OCI-LY1 (cell line): ENCODE measurements around the gene NEURL1.
A peak's percentile ranks its signal among the peaks of the same experiment; 100 is the strongest.
"Not testable (repeated sequence)": the region's sequence is repeated elsewhere in the genome, so short reads cannot be mapped to it uniquely, and the experiment has no call there.

Experiments used
- H2AFZ ChIP-seq: fragments of 200-600 bp; sonication (generic), shearing (Covaris generic); 2 replicates; pipeline ENCODE4 v1.6.0; 2014; ENCODE audit warnings: antibody characterized with exemption, mild to moderate bottlenecking, low read length
- H3F3A ChIP-seq: fragments of 200-600 bp; sonication (generic), shearing (Covaris generic); 2 replicates; pipeline ENCODE4 v1.6.0; 2014; ENCODE audit warnings: mild to moderate bottlenecking, antibody characterized with exemption, low read length, moderate library complexity; ENCODE audit not compliant: insufficient read depth
- H3K27ac ChIP-seq: fragments of 200-600 bp; sonication (generic); 2 replicates; pipeline ENCODE4 v1.5.1; 2014; ENCODE audit warnings: low read length, mixed run types, mild to moderate bottlenecking, low read depth; ENCODE audit not compliant: poor library complexity, severe bottlenecking
- H3K27me3 ChIP-seq: fragments of 200-600 bp; sonication (generic); 2 replicates; pipeline ENCODE4 v1.6.0; 2014; ENCODE audit warnings: antibody characterized with exemption, mild to moderate bottlenecking, low read length, moderate library complexity; ENCODE audit not compliant: insufficient read depth
- H3K36me3 ChIP-seq: fragments of 200-600 bp; sonication (generic); 2 replicates; pipeline ENCODE4 v1.6.1; 2014; ENCODE audit warnings: mild to moderate bottlenecking, antibody characterized with exemption, low read length, moderate library complexity, mixed read lengths; ENCODE audit not compliant: insufficient read depth
- H3K4me1 ChIP-seq: fragments of 200-600 bp; sonication (generic); 2 replicates; pipeline ENCODE4 v1.5.1; 2014; ENCODE audit warnings: mild to moderate bottlenecking, low read length, moderate library complexity; ENCODE audit not compliant: insufficient read depth, severe bottlenecking
- H3K4me2 ChIP-seq: fragments of 200-600 bp; sonication (generic), shearing (Covaris generic); 2 replicates; pipeline ENCODE4 v1.6.1; 2014; ENCODE audit warnings: low read length
- H3K4me3 ChIP-seq: fragments of 200-600 bp; sonication (generic); 2 replicates; pipeline ENCODE4 v1.5.1; 2014; ENCODE audit warnings: low read length, low read depth, mild to moderate bottlenecking, mixed read lengths; ENCODE audit not compliant: poor library complexity, severe bottlenecking
- H3K79me2 ChIP-seq: fragments of 200-600 bp; shearing (Covaris generic); 2 replicates; pipeline ENCODE4 v1.6.1; 2016; ENCODE audit warnings: mixed run types, low read length, mixed read lengths; ENCODE audit not compliant: insufficient read depth
- H3K9ac ChIP-seq: fragments of 200-600 bp; sonication (generic), shearing (Covaris generic); 2 replicates; pipeline ENCODE4 v1.6.1; 2014; ENCODE audit warnings: mild to moderate bottlenecking, low read length, mixed read lengths
- H3K9me2 ChIP-seq: fragments of 200-600 bp; sonication (generic), shearing (Covaris generic); 2 replicates; pipeline ENCODE4 v1.6.1; 2014; ENCODE audit warnings: low read depth, mild to moderate bottlenecking, low read length, mixed read lengths
- H3K9me3 ChIP-seq: fragments of 200-600 bp; shearing (Covaris generic); 2 replicates; pipeline ENCODE4 v1.6.1; 2014; ENCODE audit warnings: low read length, mixed read lengths
- H4K20me1 ChIP-seq: fragments of 200-600 bp; sonication (generic), shearing (Covaris generic); 2 replicates; pipeline ENCODE4 v1.6.0; 2016; ENCODE audit warnings: mild to moderate bottlenecking, low read length; ENCODE audit not compliant: insufficient read depth
- CTCF ChIP-seq: fragments of 200-600 bp; sonication (generic), shearing (Covaris generic); IDR thresholded peaks from 2 replicates; pipeline ENCODE4 v1.5.1; 2017; ENCODE audit warnings: mild to moderate bottlenecking, antibody characterized with exemption, low read length, moderate library complexity, mixed read lengths
- EZH2 ChIP-seq: fragments of 200-600 bp; sonication (generic), shearing (Covaris generic); IDR thresholded peaks from 2 replicates; pipeline ENCODE4 v1.8.0; 2017; ENCODE audit warnings: borderline replicate concordance, mixed run types, mild to moderate bottlenecking, antibody characterized with exemption, low read length, moderate library complexity, mixed read lengths

The NEURL1 gene

GRCh38 chr10:103479135-103479534, 14.4 kb upstream of the NEURL1 start, which contains the start of gene CALHM3:
Gene CALHM3, minus strand, starts transcription at chr10:103479240. Its CDS starts 208 bp downstream, at chr10:103479032.
- Histone ChIP-seq H3K36me3 (no peaks in the 10 kb centered on the region), H3K9me3 (no peaks in the 10 kb centered on the region), H3K4me3 (no peak within 1 kb of the TSS), H3K9ac (no peak within 1 kb of the TSS), H3K27ac (no peak within 1 kb of the TSS), H3K79me2 (no peaks in the 10 kb centered on the region), H3K9me2 (no peaks in the 10 kb centered on the region), H3K4me1 (peaks cover 4% of the 10 kb centered on the region), H3K4me2 (no peak within 1 kb of the TSS), H4K20me1 (no peaks in the 10 kb centered on the region), H2AFZ (no peak within 1 kb of the TSS), H3F3A (no peaks in the 10 kb centered on the region), H3K27me3 (no peaks in the 10 kb centered on the region)
- TF ChIP-seq EZH2 (no peak), CTCF (no peak)

DNA sequence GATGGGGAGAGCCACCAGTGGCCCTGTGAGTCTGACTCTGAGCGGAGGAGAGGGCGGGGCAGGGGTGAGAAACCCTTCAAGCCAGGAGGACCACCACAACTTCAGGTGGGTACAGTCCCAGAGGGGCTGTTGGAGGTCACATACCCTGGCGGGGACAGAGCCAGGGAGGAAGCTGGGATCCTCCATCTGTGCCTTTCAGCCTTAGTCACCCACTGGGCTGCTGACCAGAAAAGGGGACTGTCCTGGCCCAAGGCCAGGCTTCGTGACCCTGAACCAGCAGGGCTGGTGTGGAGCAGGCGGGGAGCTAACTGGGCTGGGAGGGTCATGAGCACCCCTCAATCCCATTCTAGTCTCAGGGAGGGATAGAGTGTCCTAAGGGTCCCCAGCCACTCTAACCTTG, 13.0 kb upstream of the NEURL1 start:
- Histone ChIP-seq H3K9me3 (no peaks in the 10 kb centered on the region), H2AFZ (no peak overlapping the region), H3K9me2 (no peaks in the 10 kb centered on the region), H3F3A (no peaks in the 10 kb centered on the region), H3K27me3 (no peaks in the 10 kb centered on the region), H3K36me3 (no peaks in the 10 kb centered on the region), H3K4me2 (no peak overlapping the region), H3K79me2 (no peaks in the 10 kb centered on the region), H3K27ac (no peak overlapping the region), H4K20me1 (no peaks in the 10 kb centered on the region), H3K4me3 (no peak overlapping the region), H3K9ac (no peak overlapping the region), H3K4me1 (peaks cover 7% of the 10 kb centered on the region)
- TF ChIP-seq CTCF (no peak), EZH2 (no peak)

DNA sequence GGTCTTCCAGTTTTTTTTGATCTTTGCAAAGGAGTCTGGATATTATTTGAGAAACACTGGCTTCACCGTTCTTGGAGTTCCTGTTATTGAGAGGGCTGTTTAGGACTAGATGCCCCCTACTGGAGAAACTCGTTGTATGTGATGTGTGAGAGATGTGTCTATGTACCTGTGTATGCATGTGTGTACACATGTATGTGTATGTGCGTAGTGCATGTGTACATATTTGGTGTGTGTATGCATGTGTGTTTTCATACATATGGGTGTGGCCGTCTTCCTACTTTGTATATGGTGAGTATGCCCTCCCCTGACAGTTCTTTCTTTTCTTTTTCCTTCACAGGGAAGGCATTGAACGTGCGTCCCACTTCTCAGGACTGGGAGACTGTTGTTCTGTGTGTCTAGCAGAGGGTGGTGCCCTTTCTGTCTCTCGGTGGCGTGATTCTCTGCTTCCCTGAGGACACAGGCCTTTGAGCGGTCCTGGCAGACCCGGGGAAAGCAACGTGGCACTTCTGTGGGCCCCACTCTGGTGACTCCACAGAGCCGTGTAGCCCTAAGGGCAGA, 11.5 kb upstream of the NEURL1 start:
- H3K27ac ChIP-seq = no peak overlapping the region
- H3F3A ChIP-seq = no peaks in the 10 kb centered on the region
- no peaks in the 10 kb centered on the region for H3K27me3 ChIP-seq
- no peaks in the 10 kb centered on the region for H4K20me1 ChIP-seq
- no peak overlapping the region; the same call in 1 of the 2 replicates for H3K4me2 ChIP-seq
- no peak overlapping the region for H3K9ac ChIP-seq
- no peaks in the 10 kb centered on the region for H3K9me2 ChIP-seq
- no peaks in the 10 kb centered on the region for H3K36me3 ChIP-seq
- TF ChIP-seq EZH2 (no peak), CTCF (peak; percentile 77)
- H3K79me2 ChIP-seq = no peaks in the 10 kb centered on the region
- H2AFZ ChIP-seq = no peak overlapping the region
- no peaks in the 10 kb centered on the region for H3K9me3 ChIP-seq
- no peak overlapping the region for H3K4me3 ChIP-seq
- H3K4me1 ChIP-seq = peaks cover 4% of the 10 kb centered on the region

- H3F3A ChIP-seq, H3K36me3 ChIP-seq, H3K4me3 ChIP-seq, H3K4me2 ChIP-seq, H4K20me1 ChIP-seq, H3K27me3 ChIP-seq, H3K9ac ChIP-seq, H3K9me3 ChIP-seq, H2AFZ ChIP-seq, H3K79me2 ChIP-seq, H3K27ac ChIP-seq, H3K9me2 ChIP-seq: not testable (repeated sequence)
- H3K4me1 ChIP-seq = peaks cover 13% of the 10 kb centered on the region
These were observed 6.7 kb upstream of the NEURL1 start for GRCh38 chr10:103486635-103487409.
